GM19438 (cell line): ENCODE data around the gene DAB1.

Experiments used
- ATAC-seq: cut with Tn5 transposase; IDR thresholded peaks from one replicate; pipeline ENCODE4 v1.9.1; 2021; ENCODE audit warnings: low read depth; ENCODE audit not compliant: unreplicated experiment

The DAB1 gene

GRCh38 chr1:57131701-57132394 lies 292.0 kb downstream of the DAB1 start:
- ATAC-seq, result no peak

GRCh38 chr1:57131257-57131656 lies 292.6 kb downstream of the DAB1 start:
- no peak for ATAC-seq

GRCh38 chr1:57129865-57130264 lies 294.0 kb downstream of the DAB1 start:
- no peak for ATAC-seq

- no peak for ATAC-seq
Observed at GRCh38 chr1:57127976-57128375, 295.9 kb downstream of the DAB1 start.

GRCh38 chr1:57124768-57125446 lies 299.0 kb downstream of the DAB1 start:
- no peak for ATAC-seq

GRCh38 chr1:57124170-57124569 lies 299.7 kb downstream of the DAB1 start:
- ATAC-seq, result no peak

GRCh38 chr1:57122031-57122430 lies 301.8 kb downstream of the DAB1 start:
- ATAC-seq, result no peak

- no peak for ATAC-seq
Observed at GRCh38 chr1:57118948-57119603, 304.8 kb downstream of the DAB1 start.

- ATAC-seq, result no peak
Observed at GRCh38 chr1:57117753-57118152, 306.1 kb downstream of the DAB1 start.

GRCh38 chr1:57116871-57117270 lies 307.0 kb downstream of the DAB1 start:
- no peak for ATAC-seq

GRCh38 chr1:57115030-57115614 lies 308.7 kb downstream of the DAB1 start:
- ATAC-seq, result no peak

- no peak for ATAC-seq
Observed at GRCh38 chr1:57112148-57112547, 311.7 kb downstream of the DAB1 start.

- ATAC-seq, result no peak
Observed at GRCh38 chr1:57111175-57111574, 312.7 kb downstream of the DAB1 start.

- ATAC-seq, result no peak
Observed at GRCh38 chr1:57109883-57110282, 314.0 kb downstream of the DAB1 start.

GRCh38 chr1:57109247-57109646 lies 314.6 kb downstream of the DAB1 start:
- no peak for ATAC-seq

- no peak for ATAC-seq
Observed at GRCh38 chr1:57106296-57106695, 317.6 kb downstream of the DAB1 start.

GRCh38 chr1:57102561-57103326 lies 321.1 kb downstream of the DAB1 start:
- ATAC-seq, result no peak

GRCh38 chr1:57101209-57101608 lies 322.7 kb downstream of the DAB1 start:
- ATAC-seq, result no peak

GRCh38 chr1:57094749-57095148 lies 329.1 kb downstream of the DAB1 start:
- no peak for ATAC-seq

- ATAC-seq, result no peak
Observed at GRCh38 chr1:57093122-57093521, 330.7 kb downstream of the DAB1 start.

GRCh38 chr1:57091642-57092041 lies 332.2 kb downstream of the DAB1 start:
- no peak for ATAC-seq
